Naive thymus-derived CD4-positive, alpha-beta T cell (primary cell): ENCODE data around the gene MYH11. TPM values are rescaled to one million over a fixed set of nuclear protein-coding genes. Genes with fewer than 3 reads are reported as not detected.

Experiments
- ATAC-seq: fragments of 150-1000 bp; cut with Tn5 transposase; 2 replicates; pipeline ENCODE4 v1.10.0; 2021; ENCODE audit warnings: mild to moderate bottlenecking, moderate library complexity
- CTCF ChIA-PET: fragments of 350-600 bp; sonication (Branson Sonifier 250); formaldehyde crosslinking; loops from one replicate; lab custom pipeline; 2021; ENCODE audit warnings: antibody characterized with exemption; lab: Charles Lee
- POLR2A ChIA-PET: fragments of 350-600 bp; sonication (Branson Sonifier 250); formaldehyde crosslinking; loops from one replicate; lab custom pipeline; 2021; ENCODE audit warnings: antibody characterized with exemption, inconsistent platforms; lab: Charles Lee
- DNase-seq, 9 donors: peaks; one replicate each; pipeline versions ENCODE4 v3.0.0 to v3.0.0-alpha.2; 2020 to 2022; ENCODE audit warnings: mixed read lengths in 1 of 9
- H3K27ac ChIP-seq: one replicate; pipeline ENCODE4 v1.7.0; 2013; ENCODE audit warnings: mild to moderate bottlenecking, low read depth, low read length, moderate library complexity
- H3K27me3 ChIP-seq, 2 donors: one replicate each; pipeline ENCODE4 v1.7.0; 2013; ENCODE audit warnings: low read length in 2 of 2, mild to moderate bottlenecking in 2 of 2, moderate library complexity in 2 of 2; ENCODE audit not compliant: control insufficient read depth in 2 of 2, insufficient read depth in 2 of 2
- H3K36me3 ChIP-seq, 3 experiments: 1 replicate in 2 of 3; 2 replicates in 1 of 3; pipeline ENCODE4 v1.7.0; 2013; ENCODE audit warnings: low read length in 3 of 3, mild to moderate bottlenecking in 3 of 3, moderate library complexity in 1 of 3; ENCODE audit not compliant: insufficient read depth in 3 of 3, control insufficient read depth in 2 of 3
- H3K4me1 ChIP-seq, 2 donors: one replicate each; pipeline ENCODE4 v1.7.0; 2013; ENCODE audit warnings: low read length in 2 of 2, mild to moderate bottlenecking in 2 of 2, moderate library complexity in 1 of 2; ENCODE audit not compliant: control insufficient read depth in 2 of 2, insufficient read depth in 2 of 2
- H3K4me3 ChIP-seq: 2 replicates; pipeline ENCODE4 v1.7.0; 2013; ENCODE audit warnings: mild to moderate bottlenecking, low read length
- H3K9me3 ChIP-seq, 3 experiments: 1 replicate in 2 of 3; 2 replicates in 1 of 3; pipeline ENCODE4 v1.7.0; 2013; ENCODE audit warnings: low read length in 3 of 3; ENCODE audit not compliant: control insufficient read depth in 2 of 3
- H3K27ac Mint-ChIP-seq, 9 donors: one replicate each; pipeline ENCODE4 v1.8.0; 2020 to 2022; ENCODE audit warnings: mixed read lengths in 9 of 9, mild to moderate bottlenecking in 8 of 9, moderate library complexity in 5 of 9, inconsistent platforms in 2 of 9
- H3K27me3 Mint-ChIP-seq, 5 donors: one replicate each; pipeline ENCODE4 v1.8.0; 2021 to 2022; ENCODE audit warnings: mixed read lengths in 5 of 5, mild to moderate bottlenecking in 1 of 5
- H3K36me3 Mint-ChIP-seq, 5 donors: one replicate each; pipeline ENCODE4 v1.8.0; 2020 to 2022; ENCODE audit warnings: mixed read lengths in 5 of 5, mild to moderate bottlenecking in 3 of 5, inconsistent platforms in 1 of 5
- H3K4me1 Mint-ChIP-seq, 7 donors: one replicate each; pipeline ENCODE4 v1.8.0; 2020 to 2022; ENCODE audit warnings: mixed read lengths in 7 of 7, mild to moderate bottlenecking in 3 of 7, inconsistent platforms in 1 of 7
- H3K4me3 Mint-ChIP-seq, 10 donors: one replicate each; pipeline ENCODE4 v1.8.0; 2020 to 2022; ENCODE audit warnings: mild to moderate bottlenecking in 10 of 10, mixed read lengths in 10 of 10, moderate library complexity in 6 of 10, inconsistent platforms in 2 of 10
- H3K9me3 Mint-ChIP-seq, 11 donors: one replicate each; pipeline ENCODE4 v1.8.0; 2020 to 2022; ENCODE audit warnings: mixed read lengths in 11 of 11, mild to moderate bottlenecking in 4 of 11, inconsistent platforms in 1 of 11, moderate library complexity in 1 of 11
- intact Hi-C, 2 donors: fragments of 100-400 bp; cut with micrococcal nuclease; formaldehyde crosslinking; loops; one replicate each; pipeline ENCODE4 v1.15.1; 2023
- polyA plus RNA-seq, 2 donors: library from polyadenylated mRNA; unstranded; fragments of 300-500 nt; fragmentation: Illumina TruSeq; gene quantifications; one replicate each; pipeline ENCODE4 v1.2.3, GENCODE V29; 2021
- total RNA-seq, 6 experiments: library from RNA in 5 of 6; stranded (reverse) in 5 of 6; gene quantifications; 1 replicate in 5 of 6; 2 replicates in 1 of 6; pipeline ENCODE4 v1.2.3 and lab custom pipeline; 2021 to 2026

The MYH11 gene
- total and polyA plus RNA-seq, 7 experiments from 2014 or later, result 0.05 to 2.2 (median 0.39) TPM; not detected in 4

DNA sequence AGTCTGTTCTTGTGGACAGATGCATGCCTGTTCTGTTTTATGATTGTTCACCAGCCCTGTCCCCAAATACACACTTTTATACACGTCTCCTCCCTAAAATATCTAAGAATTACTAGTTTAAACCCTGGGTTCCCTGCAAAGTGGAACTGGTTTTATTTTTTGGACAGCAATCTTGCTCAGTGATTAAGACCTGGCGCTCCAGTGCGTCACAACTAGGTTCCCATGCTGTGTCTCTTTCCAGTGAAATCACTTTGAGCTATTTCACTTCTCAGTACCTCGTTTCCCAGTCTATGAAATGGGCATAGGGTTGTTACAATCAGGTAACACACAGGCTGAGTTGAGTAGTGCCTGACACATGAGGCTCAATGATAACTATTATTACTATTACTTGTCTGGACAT, 30.5 kb upstream of the MYH11 start:
- Histone ChIP-seq H3K27me3 (no peaks in the 10 kb centered on the region), H3K27ac (peak overlapping the region; percentile 89), H3K9me3 (no peaks in the 10 kb centered on the region), H3K4me1 (peaks cover 15 to 17% of the 10 kb centered on the region in 2 donors), H3K4me3 (peak overlapping the region; percentile 95), H3K36me3 (peaks cover 0 to 22% (median 0%) of the 10 kb centered on the region in 3 experiments)
- Mint-ChIP-seq H3K27ac (peak overlapping the region in 6 of 9 donors; percentile 28 to 100 (median 98)), H3K27me3 (no peaks in the 10 kb centered on the region), H3K4me1 (peaks cover 26 to 48% (median 40%) of the 10 kb centered on the region in 7 donors), H3K4me3 (peak overlapping the region; percentile 96 to 100 (median 99)), H3K36me3 (peaks cover 0 to 13% (median 4%) of the 10 kb centered on the region in 5 donors), H3K9me3 (no peaks in the 10 kb centered on the region)
- DNase-seq (no peak), ATAC-seq (no peak)
- ChIA-PET POLR2A (interaction anchor here (0.6 to 2.0 kb wide), 5 partner anchors 9 to 149 kb away, joined by 3 to 14 read pairs (median 10); no protein-coding TSS in a partner anchor), CTCF (interaction anchor here (1.2 kb wide), 1 partner anchor 240 kb away, joined by 3 read pairs; no protein-coding TSS in a partner anchor)
- intact Hi-C loops, result loop anchor here in 1 of 2 donors (5.0 kb wide), 2 partner anchors 140 to 245 kb away; partner anchors contain the start of gene MARF1

DNA sequence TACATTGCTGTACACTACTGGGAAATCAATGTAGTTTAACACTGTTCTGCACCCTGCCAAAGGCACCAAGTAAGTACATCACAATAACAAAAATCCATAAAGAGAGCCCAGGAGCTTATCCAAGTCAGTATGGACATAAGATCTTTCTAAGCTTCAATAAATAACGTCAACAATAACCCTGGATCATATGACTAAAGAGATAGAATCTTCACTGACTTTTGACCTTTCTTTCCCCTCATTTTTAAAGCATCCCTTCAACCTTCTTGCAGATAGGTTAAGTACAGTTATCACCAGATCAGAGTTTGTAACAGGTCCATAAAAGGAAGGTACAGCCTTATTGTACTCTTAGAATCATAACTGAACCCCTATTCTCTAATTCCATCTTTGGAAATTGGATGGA, 29.2 kb upstream of the MYH11 start:
- H3K27ac ChIP-seq, result no peak overlapping the region
- peaks cover 15 to 17% of the 10 kb centered on the region in 2 donors for H3K4me1 ChIP-seq
- no peaks in the 10 kb centered on the region for H3K9me3 ChIP-seq
- Mint-ChIP-seq H3K27ac (peak overlapping the region in 1 of 9 donors; percentile 5), H3K9me3 (no peaks in the 10 kb centered on the region), H3K27me3 (no peaks in the 10 kb centered on the region), H3K36me3 (peaks cover 0 to 13% (median 11%) of the 10 kb centered on the region in 5 donors), H3K4me1 (peaks cover 26 to 49% (median 40%) of the 10 kb centered on the region in 7 donors), H3K4me3 (peak overlapping the region; percentile 1 to 78 (median 58))
- no peak overlapping the region for H3K4me3 ChIP-seq
- intact Hi-C loops, result loop anchor here in 1 of 2 donors (5.0 kb wide), 2 partner anchors 141 to 244 kb away; partner anchors contain the start of gene MARF1
- CTCF ChIA-PET, result no interaction called here
- POLR2A ChIA-PET, result no interaction called here
- ATAC-seq (no peak), DNase-seq (no peak)
- H3K27me3 ChIP-seq, result no peaks in the 10 kb centered on the region
- H3K36me3 ChIP-seq, result peaks cover 0 to 34% (median 0%) of the 10 kb centered on the region in 3 experiments

DNA sequence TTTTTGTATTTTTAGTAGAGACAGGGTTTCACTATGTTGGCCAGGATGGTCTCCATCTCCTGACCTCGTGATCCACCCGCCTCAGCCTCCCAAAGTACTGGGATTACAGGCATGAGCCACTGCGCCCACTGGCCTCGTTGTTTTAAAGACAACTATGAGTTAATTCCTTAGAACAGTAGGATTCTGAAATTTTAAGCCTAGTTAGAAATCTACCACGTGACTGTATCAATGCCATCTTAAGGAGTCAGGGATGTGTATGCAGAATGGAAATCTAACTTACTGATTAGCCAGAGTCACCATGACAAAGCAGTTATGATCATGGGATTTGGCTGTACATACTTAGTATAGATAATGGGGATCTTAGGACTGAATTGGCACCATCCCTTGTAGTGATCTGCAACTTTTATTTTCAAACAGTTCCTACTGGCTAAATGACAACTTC, 28.8 kb upstream of the MYH11 start:
- H3K36me3 ChIP-seq, result peaks cover 0 to 36% (median 0%) of the 10 kb centered on the region in 3 experiments
- Mint-ChIP-seq H3K27ac (peak overlapping the region in 3 of 9 donors; percentile 5 to 38 (median 25)), H3K27me3 (no peaks in the 10 kb centered on the region), H3K4me1 (peaks cover 26 to 49% (median 40%) of the 10 kb centered on the region in 7 donors), H3K9me3 (no peaks in the 10 kb centered on the region), H3K4me3 (peak overlapping the region in 8 of 10 donors; percentile 42 to 78 (median 64)), H3K36me3 (peaks cover 4 to 13% (median 11%) of the 10 kb centered on the region in 5 donors)
- H3K9me3 ChIP-seq, result no peaks in the 10 kb centered on the region
- H3K4me3 ChIP-seq, result no peak overlapping the region
- H3K27ac ChIP-seq, result no peak overlapping the region
- H3K27me3 ChIP-seq, result no peaks in the 10 kb centered on the region
- DNase-seq, result no peak
- ChIA-PET CTCF (no interaction called here), POLR2A (no interaction called here)
- no peak for ATAC-seq
- peaks cover 15 to 17% of the 10 kb centered on the region in 2 donors for H3K4me1 ChIP-seq
- intact Hi-C loops, result loop anchor here in 1 of 2 donors (5.0 kb wide), 2 partner anchors 142 to 243 kb away; partner anchors contain the start of gene MARF1

DNA sequence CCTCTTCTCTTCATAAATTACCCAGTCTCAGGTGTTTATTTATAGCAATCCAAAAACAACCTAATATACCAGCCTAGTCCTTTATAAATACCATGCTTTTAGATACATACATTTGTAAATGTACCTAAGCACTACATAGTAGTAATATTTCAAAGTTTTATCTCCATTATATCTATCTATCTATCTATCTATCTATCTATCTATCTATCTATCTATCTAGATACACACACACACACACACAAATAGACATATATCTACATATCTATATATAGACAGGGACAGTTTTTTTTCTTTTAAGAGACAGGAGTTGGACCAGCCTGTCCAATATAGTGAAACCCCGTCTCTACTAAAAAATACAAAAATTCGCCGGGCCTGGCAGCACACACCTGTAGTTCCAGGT, 25.7 kb upstream of the MYH11 start:
- no peaks in the 10 kb centered on the region for H3K9me3 Mint-ChIP-seq
- Histone ChIP-seq H3K27ac (no peak overlapping the region), H3K9me3 (no peaks in the 10 kb centered on the region), H3K36me3 (peaks cover 0 to 44% (median 0%) of the 10 kb centered on the region in 3 experiments), H3K4me1 (peaks cover 6 to 7% of the 10 kb centered on the region in 2 donors), H3K4me3 (no peak overlapping the region), H3K27me3 (no peaks in the 10 kb centered on the region)
- DNase-seq (no peak), ATAC-seq (no peak)
- ChIA-PET POLR2A (interaction anchor here (0.7 kb wide), 1 partner anchor 119 kb away, joined by 3 read pairs; no protein-coding TSS in a partner anchor), CTCF (interaction anchor here (1.5 kb wide), 1 partner anchor 8 kb away, joined by 5 read pairs; no protein-coding TSS in a partner anchor)
- intact Hi-C loops, result no loop called here
- peak overlapping the region in 1 of 9 donors; percentile 24 for H3K27ac Mint-ChIP-seq
- no peak overlapping the region for H3K4me3 Mint-ChIP-seq
- no peaks in the 10 kb centered on the region for H3K27me3 Mint-ChIP-seq
- H3K4me1 Mint-ChIP-seq, result peaks cover 17 to 44% (median 34%) of the 10 kb centered on the region in 7 donors
- peaks cover 10 to 24% (median 22%) of the 10 kb centered on the region in 5 donors for H3K36me3 Mint-ChIP-seq

DNA sequence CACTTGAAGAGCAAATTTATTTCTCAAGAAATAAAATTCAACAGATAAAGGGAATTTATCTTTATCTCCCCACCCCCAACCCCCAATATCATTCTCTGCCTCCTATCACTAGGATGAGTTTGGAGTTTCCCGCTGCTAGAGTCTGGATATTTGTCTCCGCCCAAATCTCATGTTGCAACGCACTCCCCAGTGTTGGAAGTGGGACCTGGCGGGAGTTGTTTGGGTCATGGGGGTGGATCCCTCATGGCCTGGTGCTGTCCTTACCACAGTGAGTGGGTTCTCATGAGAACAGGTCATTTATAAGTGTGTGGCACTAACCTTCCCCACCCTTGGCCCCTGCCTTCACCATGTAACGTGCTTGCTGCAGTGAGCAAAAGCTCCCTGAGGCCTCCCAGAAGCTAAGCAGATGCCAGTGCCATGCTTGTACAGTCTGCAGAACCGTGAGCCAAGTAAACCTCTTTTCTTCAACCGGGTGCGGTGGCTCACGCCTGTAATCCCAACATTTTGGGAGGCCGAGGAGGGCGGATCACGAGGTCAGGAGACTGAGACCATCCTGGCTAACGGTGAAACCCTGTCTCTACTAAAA, 25.1 kb upstream of the MYH11 start:
- no peaks in the 10 kb centered on the region for H3K9me3 Mint-ChIP-seq
- no peak overlapping the region for H3K4me3 Mint-ChIP-seq
- Histone ChIP-seq H3K4me3 (no peak overlapping the region), H3K27me3 (no peaks in the 10 kb centered on the region), H3K27ac (no peak overlapping the region), H3K4me1 (peaks cover 0 to under 1% of the 10 kb centered on the region in 2 donors), H3K9me3 (no peaks in the 10 kb centered on the region), H3K36me3 (peaks cover 0 to 51% (median 0%) of the 10 kb centered on the region in 3 experiments)
- peaks cover 10 to 28% (median 22%) of the 10 kb centered on the region in 5 donors for H3K36me3 Mint-ChIP-seq
- H3K4me1 Mint-ChIP-seq, result peaks cover 12 to 38% (median 28%) of the 10 kb centered on the region in 7 donors
- H3K27me3 Mint-ChIP-seq, result no peaks in the 10 kb centered on the region
- ATAC-seq, result no peak
- ChIA-PET CTCF (no interaction called here), POLR2A (no interaction called here)
- no peak for DNase-seq
- H3K27ac Mint-ChIP-seq, result peak overlapping the region in 1 of 9 donors; percentile 27
- intact Hi-C loops, result no loop called here

DNA sequence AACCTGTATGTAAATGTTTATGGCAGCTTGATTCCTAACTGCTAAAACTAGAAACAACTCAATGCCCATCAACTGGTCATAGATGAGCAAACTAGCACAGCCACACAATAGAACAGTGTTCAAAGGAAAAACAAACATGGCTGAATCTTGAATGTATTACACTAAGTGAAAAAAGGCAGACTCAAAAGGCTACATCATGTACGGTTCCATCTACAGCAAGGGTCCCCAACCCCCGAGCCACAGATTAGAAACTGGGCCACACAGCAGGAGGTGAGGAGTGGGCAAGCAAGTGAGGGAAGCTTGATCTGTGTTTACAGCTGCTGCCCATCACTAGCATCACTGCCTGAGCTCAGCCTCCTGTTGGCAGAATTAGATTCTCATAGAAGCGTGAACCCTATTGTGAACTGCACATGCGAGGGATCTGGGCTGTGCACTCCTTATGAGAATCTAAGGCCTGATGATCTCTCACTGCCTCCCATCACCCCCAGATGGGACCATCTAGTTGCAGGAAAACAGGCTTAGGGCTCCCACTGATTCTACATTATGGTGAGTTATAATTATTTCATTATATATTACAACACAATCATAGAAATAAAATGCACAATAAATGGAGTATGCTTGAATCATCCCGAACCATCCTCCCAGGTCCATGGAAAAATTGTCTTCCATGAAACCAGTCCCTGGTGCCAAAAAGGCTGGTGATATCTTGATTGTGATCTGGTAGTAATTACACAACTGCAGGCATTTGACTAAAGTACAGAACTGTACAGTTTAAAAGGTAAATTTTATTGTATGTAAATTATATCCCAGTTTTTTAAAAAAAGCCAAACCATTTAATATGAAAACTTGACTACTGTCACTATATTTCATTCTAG, 23.8 kb upstream of the MYH11 start:
- Histone ChIP-seq H3K4me3 (no peak overlapping the region), H3K4me1 (no peaks in the 10 kb centered on the region), H3K9me3 (no peaks in the 10 kb centered on the region), H3K27ac (no peak overlapping the region), H3K36me3 (peaks cover 0 to 55% (median 0%) of the 10 kb centered on the region in 3 experiments), H3K27me3 (no peaks in the 10 kb centered on the region)
- ChIA-PET POLR2A (no interaction called here), CTCF (interaction anchor here (0.7 kb wide), 1 partner anchor 39 kb away, joined by 3 read pairs; no protein-coding TSS in a partner anchor)
- Mint-ChIP-seq H3K27ac (peak overlapping the region in 2 of 9 donors; percentile 5 to 52), H3K36me3 (peaks cover 10 to 28% (median 16%) of the 10 kb centered on the region in 5 donors), H3K4me3 (no peak overlapping the region), H3K4me1 (peaks cover 3 to 27% (median 19%) of the 10 kb centered on the region in 7 donors), H3K27me3 (no peaks in the 10 kb centered on the region), H3K9me3 (no peaks in the 10 kb centered on the region)
- intact Hi-C loops, result no loop called here
- no peak for DNase-seq
- no peak for ATAC-seq
